Measurements from ENCODE around the gene SKP1.

The SKP1 gene

DNA sequence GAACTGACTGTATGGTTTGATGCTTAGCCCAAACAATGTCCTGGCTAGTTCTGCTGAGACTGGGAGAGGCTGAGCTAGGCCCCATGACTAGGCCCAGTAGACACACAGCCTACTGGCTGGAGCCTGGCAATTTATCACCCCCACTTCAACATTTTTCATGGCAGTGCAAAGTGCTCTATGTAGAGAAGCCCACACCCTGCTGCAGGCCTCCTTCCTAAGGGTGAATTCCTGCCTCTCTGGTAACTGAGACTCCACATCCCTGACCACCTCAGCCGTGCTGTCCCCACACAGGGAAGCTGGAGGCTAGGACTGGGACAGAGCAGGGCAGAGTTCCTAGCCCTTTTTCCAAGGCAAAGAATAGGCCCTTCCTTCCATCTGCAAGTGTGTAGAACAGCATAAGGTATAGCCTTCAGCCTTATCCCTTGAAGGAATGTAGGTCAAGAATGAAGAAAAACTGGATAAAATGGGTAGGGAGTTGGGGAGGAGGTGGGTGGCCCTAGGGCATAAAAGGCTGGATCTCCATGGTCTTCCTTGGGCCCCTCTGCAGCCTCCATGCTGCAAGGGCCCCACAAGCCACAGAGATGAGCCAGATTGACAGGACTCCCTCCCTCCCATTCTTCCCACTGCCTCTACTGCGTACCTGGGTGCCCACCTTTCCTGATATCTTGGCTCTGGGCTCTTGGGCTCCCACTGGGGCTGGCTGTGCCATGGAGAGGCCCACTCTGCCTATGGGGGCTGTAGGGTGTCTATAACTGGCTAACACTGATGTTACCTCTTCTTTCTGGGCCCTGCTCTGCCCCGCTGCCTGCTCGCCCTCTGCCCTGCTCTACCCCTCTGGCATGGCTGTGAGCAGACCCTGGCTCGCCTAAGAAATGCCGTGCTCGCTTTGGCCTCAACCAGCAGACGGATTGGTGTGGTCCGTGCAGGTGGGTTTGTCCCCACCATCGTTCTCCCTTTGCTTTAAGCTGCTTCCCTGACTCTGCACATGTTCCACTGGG, 32.5 kb downstream of the SKP1 start:
- no peak for DNase-seq (ENCODE audit: low read depth in 4 of 4, low spot score in 1 of 4)

DNA sequence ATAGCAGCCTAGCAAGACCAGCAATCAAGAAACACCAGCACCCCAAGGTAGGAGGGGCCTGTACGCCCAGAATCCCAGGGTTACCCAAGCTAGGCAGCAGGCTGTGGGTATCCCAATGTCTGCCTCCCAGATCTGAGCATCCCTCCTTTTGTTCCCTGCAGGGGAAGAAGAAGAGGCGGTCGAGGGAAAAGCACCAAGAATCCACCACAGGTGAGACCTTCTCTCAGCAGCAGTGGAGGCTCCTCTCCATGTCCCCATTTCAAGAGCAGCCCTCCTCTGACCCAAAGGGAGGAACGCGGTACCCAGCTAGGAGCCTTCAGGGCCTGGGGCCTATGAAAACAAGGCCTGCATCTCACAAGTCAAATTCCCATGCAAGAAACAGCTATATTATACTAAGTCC, 33.3 kb downstream of the SKP1 start:
- no peak for DNase-seq (ENCODE audit: low read depth in 4 of 4, low spot score in 1 of 4)

DNA sequence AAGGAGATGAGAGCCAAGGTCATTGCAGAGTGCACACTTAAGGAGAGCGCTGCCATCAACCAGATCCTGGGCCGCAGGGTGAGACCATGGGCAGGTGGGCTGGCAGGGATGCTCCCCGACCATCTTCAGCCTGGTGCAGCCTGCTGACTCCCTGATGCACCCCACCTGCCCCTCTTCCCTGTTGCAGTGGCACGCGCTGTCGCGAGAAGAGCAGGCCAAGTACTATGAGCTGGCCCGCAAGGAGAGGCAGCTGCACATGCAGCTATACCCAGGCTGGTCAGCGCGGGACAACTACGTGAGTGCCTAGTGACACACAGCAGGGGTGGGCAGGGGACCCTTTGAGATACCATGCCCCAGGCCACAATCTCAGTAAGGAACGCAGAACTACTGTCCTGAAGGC, 33.9 kb downstream of the SKP1 start:
- DNase-seq (ENCODE audit: low read depth in 4 of 4, low spot score in 1 of 4): no peak

DNA sequence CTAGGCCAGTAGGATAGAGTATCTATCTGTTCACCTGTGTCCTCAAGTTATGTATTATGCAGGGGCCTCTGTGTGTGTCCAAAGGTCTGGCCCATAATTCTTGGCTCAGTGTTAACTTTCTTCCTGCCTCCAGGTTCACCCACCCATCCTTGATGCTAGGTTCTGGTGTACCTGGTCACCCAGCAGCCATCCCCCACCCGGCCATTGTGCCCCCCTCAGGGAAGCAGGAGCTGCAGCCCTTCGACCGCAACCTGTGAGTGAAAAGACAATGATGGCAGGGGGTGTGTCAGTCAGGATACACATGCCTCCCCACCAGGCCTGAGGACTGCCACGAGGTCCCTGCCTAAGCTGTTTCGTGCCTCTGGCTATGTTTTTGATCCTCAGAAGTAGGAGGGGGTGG, 34.7 kb downstream of the SKP1 start:
- no peak for DNase-seq (ENCODE audit: low read depth in 4 of 4, low spot score in 1 of 4)

DNA sequence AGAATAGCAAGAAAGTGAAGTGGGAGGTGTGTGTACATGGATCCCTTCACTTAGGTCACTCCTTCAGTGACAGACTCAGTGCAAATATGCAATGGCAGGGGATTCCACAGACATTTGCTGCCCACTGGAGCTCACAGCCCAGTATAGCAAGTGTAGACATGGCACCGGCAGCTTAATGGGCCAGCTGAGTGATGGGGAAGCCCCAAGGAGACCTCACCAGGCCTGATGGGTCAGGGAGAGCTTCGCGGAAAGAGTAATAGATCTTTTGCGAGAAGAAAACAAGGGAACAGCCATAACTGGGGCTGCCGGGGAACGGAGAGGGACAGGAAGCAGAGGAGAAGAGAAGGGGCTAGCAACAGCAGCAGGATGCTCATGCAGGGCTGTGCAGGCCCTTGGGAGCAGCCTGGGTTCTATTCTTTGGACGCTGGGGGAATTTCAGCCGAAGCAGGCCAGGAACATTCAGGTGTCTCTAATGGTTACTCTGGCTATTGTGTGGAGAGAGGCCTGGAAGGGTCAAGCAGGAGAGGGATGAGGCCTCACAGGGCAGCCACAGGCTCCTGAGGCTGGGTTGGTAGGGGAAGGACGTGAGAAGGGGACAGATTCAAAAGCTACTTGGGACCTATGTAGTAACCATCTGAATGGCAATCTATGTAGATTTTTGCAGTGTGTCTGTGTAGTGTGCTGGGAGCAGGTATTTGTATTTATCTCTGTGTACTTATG, 35.3 kb downstream of the SKP1 start:
- no peak for DNase-seq (ENCODE audit: low read depth in 4 of 4, low spot score in 1 of 4)

DNA sequence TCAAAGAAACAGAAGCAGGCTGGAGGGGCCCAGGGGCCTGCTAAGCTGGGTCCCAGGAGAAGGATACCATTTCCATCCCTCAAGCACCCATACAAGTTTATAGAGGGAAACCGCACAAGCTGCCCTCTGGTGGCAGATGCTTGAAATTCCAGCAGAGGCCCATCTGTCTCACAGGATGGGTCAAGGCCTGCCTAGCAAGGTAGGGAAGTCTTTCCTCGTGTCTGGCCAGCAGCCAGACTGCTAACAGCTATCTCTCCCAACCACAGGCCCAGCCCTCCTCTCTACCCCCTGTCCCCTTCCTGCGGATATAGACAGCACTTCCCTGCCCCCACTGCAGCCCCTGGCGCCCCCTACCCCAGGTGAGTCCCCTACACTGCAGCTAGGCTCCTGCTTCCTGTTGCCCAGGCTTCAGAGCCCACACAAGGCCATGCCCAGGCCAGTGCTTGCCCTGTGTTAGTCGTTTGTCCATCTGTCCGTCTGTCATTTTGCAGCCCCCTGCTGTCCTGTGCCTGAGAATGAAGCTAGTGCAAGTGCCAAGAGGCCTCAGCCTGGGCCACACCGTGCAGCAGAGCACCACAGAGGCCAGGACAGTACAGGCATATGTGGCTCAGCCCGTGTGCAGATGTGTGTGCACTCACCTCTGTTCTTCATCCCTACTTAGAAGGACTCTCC, 36.1 kb downstream of the SKP1 start:
- DNase-seq (ENCODE audit: low read depth in 4 of 4, low spot score in 1 of 4): no peak

DNA sequence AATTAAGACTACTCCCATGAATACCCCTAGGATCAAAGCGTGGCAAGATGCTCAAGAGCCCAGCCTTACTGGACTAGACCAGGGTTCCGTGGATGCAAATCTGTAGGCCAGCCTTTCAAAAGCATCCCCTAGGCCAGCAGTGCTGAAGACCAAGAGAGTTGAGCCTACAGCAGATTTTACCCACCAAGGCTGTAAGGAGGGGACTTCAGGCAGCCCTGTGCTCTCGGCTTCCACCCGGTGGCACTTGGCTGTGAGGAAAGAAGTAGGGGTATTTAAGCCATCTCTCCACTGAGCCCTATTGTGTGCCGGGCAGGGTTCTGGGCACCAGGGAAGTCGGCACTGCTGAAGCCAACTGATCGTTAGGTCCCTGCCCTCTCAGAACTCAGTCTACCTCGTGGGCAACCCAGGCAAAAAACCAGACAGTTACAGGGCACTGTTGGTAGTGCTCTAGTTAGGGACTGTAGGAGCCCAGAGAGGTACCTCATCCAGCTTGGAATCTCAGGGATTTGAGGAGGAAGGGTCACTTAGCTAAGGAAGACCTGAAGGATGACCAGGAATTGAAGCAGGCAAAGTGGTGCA, 36.8 kb downstream of the SKP1 start:
- no peak for DNase-seq (ENCODE audit: low read depth in 4 of 4, low spot score in 1 of 4)

DNA sequence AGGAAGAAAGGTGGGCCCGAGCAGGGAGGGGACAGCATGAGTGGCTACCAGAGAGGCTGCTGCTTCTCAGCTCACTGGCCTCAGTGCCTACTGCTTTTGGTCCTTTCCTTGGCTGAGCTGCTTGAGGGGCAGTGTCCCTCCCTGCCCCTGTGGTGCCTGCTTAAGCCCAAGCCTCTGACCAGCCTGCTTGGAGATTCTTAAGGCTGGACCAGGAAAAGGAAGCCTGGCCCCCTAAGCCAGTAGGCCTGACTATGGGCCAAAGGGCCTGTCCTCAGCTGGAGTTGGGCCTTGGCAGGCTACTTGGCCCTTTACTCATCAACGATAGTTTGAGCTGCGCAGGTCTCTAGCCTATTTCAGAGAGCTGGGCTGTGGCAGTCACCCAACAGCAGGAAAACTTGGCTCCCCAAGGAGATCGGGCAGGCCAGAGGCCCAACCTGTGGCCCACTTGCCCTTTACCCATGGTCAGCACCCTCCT, 37.3 kb downstream of the SKP1 start:
- DNase-seq (ENCODE audit: low read depth in 4 of 4, low spot score in 1 of 4): no peak

DNA sequence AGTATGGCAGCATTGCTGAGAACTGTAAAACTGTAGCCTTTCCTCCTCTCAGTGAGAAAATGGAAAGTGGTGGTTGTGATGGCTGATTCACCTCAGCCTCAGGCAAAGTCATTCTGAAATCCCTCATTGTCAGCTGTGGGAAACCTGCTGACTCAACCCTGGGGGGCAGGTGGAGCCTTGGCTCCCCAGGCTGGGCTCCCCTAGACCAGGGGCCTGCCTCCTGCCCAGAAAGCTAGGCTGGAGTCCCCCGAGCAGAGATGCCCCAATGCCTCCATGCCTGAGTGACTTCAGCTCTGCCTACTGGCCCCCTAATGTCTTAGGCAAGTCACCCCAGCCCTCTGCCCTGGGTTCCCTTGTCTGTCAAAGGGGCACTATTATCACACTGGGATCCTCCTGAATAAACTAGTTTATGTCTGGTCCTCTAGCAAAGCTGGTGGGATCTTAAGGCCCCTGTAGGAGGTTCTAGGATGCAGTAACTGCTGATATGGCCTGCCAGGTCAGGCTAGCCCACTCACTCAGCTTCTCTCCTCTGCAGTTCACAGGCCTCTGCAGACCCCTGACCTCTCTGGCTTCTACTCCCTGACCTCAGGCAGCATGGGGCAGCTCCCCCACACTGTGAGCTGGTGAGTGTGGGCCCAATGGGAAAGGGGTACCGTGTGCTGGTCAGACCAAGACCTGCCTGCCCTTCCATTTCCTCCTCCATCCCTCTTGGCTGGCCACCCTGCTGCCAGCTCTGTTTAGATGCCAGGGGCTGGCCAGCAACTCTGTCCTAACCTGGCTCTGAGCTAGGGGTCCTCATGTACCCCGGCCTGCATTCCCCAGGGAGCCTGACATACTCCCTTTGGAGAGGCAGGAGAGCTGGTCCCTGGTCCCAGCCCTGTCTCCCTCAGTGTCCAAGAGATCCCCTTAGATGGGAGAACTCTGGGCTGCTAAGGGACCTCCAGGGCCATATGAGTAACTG, 38.1 kb downstream of the SKP1 start:
- peak in 3 of 4 experiments; percentile 52 to 67 (median 55) for DNase-seq (ENCODE audit: low read depth in 4 of 4, low spot score in 1 of 4)

DNA sequence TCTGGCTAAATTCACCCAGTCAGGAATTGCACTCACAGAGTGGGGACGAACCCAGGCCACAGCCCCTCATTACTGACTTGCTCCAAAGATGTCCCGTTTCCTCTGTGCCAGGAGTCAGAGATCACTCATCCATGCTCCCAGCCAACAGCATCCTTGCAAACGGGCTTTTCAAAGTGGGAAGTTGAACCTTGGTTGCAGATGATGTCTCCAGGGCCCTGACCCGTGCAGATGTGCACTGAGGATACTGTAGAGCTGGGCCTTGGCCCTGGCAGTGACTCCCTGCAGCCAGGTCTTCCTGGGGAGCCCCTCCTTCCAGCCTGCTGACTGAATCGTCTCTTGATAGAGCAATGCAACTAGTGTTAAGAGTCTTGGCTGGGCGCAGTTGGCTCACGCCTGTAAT, 40.0 kb downstream of the SKP1 start:
- no peak for DNase-seq (ENCODE audit: low read depth in 4 of 4, low spot score in 1 of 4)

DNA sequence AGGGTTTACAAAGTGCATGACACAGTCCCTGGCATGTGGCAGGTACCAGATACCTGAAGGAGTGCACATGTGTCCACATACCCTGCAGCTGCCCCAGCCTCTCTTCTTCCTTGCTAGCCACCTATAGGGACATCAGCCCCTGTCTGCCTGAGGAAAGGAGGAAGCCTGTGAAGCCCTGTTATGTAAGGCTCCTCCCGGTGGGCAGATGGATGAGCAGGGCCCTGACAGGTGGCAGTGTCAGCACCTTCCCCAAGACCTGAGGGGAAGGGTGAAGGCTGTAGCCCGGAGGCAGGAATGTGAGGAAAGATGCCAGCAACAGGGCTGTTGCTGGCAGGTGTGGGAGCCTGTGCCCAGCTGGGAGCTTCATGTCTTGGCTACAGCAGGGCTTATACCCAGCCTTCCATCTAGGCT, 40.5 kb downstream of the SKP1 start:
- no peak for DNase-seq (ENCODE audit: low read depth in 4 of 4, low spot score in 1 of 4)

DNA sequence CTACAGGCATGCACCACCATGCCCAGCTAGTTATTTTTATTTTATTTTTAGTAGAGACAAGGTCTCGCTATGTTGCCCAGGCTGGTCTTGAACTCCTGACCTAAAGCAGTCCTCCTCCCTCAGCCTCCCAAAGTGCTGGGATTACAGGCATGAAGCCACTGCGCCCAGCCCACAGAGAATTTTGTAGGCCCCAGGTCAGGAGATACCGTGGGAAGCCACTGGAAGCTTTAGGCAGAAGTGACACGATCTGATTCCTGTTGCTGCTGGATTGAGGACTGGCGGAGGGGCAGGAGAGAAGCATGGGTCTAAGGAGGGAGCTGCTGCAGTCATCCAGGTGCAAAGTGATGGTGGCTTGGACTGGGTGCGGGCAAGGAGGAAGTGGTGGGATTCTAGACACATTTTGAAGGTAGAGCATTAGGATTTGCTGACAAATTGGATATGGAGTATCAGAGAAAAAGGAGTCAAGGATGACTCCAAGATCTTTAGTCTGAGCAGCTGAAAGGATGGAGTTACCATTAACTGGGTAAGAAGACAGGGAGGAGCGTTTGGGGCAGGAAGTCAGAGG, 41.6 kb downstream of the SKP1 start:
- no peak for DNase-seq (ENCODE audit: low read depth in 4 of 4, low spot score in 1 of 4)

DNA sequence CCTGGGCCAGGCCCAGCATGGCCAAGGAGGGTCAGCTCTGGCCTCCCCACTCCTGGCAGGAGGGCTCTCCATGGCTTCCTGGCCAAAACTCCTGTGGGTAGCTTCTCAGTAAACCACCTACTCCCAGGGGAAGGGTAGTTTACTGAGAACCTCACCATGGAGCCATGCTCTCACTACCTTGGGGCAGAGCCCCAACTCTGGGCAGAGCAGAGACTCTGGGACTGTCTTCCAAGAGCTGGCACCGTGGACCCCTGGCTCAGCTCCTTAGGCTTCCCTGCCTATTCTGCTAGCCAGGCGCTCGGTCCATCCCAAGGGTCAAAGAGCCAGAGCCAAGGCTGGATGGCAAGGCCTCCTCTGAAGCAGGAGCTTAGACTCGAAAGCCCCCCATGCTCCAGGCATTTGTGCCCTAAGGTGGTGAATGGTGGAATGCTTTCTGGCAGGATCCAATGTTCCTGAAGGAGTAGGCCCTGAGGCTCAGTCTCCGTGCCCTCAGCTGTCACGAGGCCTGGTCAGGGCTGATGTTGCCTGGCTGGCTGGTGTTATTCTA, 42.7 kb downstream of the SKP1 start:
- DNase-seq (ENCODE audit: low read depth in 4 of 4, low spot score in 1 of 4): no peak

DNA sequence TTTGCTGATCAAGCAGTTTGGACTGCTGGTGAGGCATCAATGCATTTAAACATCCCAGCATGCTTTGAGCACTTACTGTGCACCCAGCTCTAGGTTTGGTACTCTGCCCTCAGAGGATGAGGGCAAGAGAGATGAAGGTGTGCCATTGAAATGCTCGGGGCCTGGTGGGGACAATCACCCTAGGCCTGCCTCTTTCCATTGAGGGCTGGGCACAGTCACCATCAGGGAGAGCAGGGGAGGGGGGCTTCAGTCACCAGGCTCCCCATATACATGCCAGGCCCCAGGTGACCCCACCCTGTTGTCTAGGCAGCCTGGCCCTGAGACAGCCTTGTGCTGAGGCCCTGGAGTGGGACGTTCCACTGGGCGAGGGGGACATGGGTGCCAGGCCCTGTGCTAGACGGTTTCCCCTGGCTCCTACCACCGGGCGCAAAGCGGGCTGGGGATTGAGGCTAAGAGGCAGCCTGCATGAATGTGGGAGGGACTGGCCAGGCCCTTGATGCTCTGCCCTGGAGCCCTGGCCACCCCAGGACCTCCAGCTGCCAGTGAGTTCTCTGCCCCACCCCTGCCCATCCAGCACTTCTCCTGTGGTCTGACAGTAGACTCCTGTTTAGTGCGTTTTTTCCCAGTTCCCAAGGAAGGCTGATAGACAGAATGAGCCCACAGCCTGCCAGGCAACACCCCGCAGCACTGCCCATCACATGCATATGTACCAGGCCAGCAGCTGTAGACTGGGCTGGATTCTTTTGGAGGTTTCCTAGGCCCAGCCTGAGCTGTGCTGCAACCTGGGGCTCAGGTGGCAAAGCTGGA, 43.4 kb downstream of the SKP1 start:
- no peak for DNase-seq (ENCODE audit: low read depth in 4 of 4, low spot score in 1 of 4)

DNA sequence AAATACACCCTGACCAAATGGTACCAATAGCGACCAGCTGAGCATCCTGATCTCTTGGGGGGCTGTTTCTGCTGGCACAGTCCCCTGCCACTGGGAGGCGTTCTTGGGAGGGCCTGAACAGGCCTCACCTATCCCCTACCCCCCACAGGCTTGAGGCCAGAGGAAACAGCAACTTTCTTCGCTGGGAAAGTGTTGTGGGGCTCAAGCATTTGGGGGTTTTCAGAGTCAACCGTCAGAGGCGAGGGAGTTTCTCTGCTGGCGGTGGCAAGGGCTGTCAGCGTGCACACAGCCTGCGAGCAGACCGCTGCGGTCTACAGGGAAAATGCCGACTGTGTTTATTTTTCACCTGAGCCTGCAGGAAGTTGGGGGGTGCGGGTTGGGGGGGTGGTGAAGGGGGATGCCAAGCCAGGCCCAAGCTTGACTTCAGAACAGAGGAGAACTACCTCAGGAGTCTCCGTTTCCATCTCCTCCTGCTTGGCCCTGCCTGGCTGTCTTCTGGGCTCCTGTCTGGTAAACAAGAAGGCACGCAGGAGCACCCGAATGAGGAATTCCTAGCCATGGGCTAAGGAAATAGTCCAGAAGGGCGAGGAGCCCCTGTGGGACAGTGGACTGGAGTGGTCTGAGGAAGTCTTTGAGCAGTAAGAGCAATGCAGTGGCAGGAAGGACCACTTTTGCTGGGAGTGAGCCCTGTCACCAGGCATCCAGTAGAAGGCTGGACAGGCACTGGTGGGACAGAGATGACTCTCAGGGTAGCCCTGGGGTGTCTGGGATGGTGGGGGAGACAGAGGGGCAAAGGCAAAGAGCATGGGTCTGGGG, 44.2 kb downstream of the SKP1 start:
- peak in 2 of 4 experiments; percentile 57 to 59 for DNase-seq (ENCODE audit: low read depth in 4 of 4, low spot score in 1 of 4)

DNA sequence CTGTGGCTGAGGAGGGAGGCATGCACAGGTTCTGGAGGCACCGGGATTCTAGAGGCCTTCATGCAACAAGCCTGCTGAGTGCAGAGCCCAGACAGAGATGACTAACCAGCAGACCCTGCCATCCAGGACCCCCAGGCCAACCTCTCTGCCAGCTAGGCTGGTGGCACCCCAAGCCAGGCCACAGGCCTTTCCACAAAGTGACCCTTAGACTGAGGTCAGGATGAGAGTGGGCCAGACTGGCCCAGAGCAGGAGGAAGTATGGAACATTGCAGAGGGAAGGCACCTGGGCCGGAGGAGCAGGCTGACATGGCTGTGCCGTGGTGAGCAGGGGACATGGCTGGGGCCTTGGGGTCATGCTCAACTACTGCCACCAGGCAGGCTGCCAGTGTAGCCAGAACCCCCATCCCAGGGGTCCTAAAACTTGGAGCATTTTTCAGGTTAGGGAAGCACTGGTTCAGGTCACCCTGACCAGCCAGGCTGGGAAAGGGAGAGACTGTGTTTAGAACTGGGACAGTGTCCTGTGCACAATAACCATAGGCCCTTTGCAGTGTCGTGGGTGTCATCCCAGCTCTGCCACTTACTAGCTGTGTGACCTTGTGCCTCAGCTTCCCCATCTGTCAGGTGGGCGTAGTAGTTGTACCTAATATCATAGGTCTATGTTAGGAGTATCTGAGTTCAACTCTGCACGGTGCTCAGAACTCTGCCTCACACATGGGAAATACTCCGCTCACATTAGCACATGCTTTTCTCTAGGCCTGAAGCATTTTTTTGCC, 45.0 kb downstream of the SKP1 start:
- no peak for DNase-seq (ENCODE audit: low read depth in 4 of 4, low spot score in 1 of 4)

DNA sequence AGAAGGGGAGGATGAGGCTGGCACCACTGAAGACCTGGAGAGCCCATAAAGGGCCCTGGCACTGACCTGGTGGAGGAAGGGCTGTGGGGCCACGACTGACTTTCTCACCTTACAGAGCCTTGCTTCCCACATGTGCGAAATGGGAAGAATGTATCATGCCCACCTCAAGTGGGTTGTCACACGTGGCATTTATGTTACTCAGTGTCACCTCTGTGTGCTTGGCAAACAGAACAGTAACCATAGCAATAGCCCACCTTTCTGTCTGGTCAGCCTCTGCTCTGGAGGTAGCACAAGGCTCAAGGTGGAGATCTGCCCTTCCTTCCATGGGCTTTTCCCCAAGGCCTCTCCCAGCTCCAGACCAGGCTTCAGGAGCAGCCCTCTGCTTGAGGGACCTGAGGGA, 45.6 kb downstream of the SKP1 start:
- DNase-seq (ENCODE audit: low read depth in 4 of 4, low spot score in 1 of 4): no peak
